ENCODE results near the gene KLRB1. TPM values are rescaled to one million over a fixed set of nuclear protein-coding genes. Genes with fewer than 3 reads are reported as not detected.
"Not testable (repeated sequence)": the region's sequence is repeated elsewhere in the genome, so short reads cannot be mapped to it uniquely, and the experiment has no call there.

KLRB1 gene
- total RNA-seq, 1 donor from 2014 or later, result not detected

- no peak for TF ChIP-seq CTCF (conservative IDR thresholded peaks at IDR 0.05; ENCODE audit: low read depth, low read length)
- DNase-seq (ENCODE audit: low read depth), result no peak
- H3K4me3 ChIP-seq (ENCODE audit: low read depth, low read length), result no peak overlapping the region
These were observed 19.6 kb downstream of the KLRB1 start for GRCh38 chr12:9587987-9588600.

GRCh38 chr12:9577729-9578128 lies 30.0 kb downstream of the KLRB1 start:
- not testable (repeated sequence) for DNase-seq (ENCODE audit: low read depth); H3K4me3 ChIP-seq (ENCODE audit: low read depth, low read length)

- DNase-seq (ENCODE audit: low read depth); H3K4me3 ChIP-seq (ENCODE audit: low read depth, low read length): not testable (repeated sequence)
These were observed 40.6 kb downstream of the KLRB1 start for GRCh38 chr12:9567151-9567550.

- H3K4me3 ChIP-seq (ENCODE audit: low read depth, low read length); DNase-seq (ENCODE audit: low read depth): not testable (repeated sequence)
These were observed 41.6 kb downstream of the KLRB1 start for GRCh38 chr12:9566113-9566512.

- not testable (repeated sequence) for H3K4me3 ChIP-seq (ENCODE audit: low read depth, low read length); DNase-seq (ENCODE audit: low read depth)
These were observed 43.3 kb downstream of the KLRB1 start for GRCh38 chr12:9564418-9564817.

- not testable (repeated sequence) for DNase-seq (ENCODE audit: low read depth); H3K4me3 ChIP-seq (ENCODE audit: low read depth, low read length)
These were observed 44.8 kb downstream of the KLRB1 start for GRCh38 chr12:9562841-9563453.

- DNase-seq (ENCODE audit: low read depth); H3K4me3 ChIP-seq (ENCODE audit: low read depth, low read length): not testable (repeated sequence)
These were observed 62.2 kb downstream of the KLRB1 start for GRCh38 chr12:9545489-9545888.

Other genes starting within 250 kb of the KLRB1 start
- gene CLEC2D, start 61.8 kb upstream of the KLRB1 start, total RNA-seq, result 1.7 and 3.2 TPM in 2 replicates
- not detected in 2 replicates for gene CLECL1, start 125.2 kb upstream of the KLRB1 start, total RNA-seq
- 0.12 and 1.4 TPM in 2 replicates for gene CD69, start 153.0 kb upstream of the KLRB1 start, total RNA-seq
- not detected in 2 replicates for gene KLRF1, start 219.6 kb upstream of the KLRB1 start, total RNA-seq